ENCODE results near the gene ZDHHC8. TPM values are rescaled to one million over a fixed set of nuclear protein-coding genes. Genes with fewer than 3 reads are reported as not detected.

Gene ZDHHC8
- total and polyA plus RNA-seq, 8 donors = 20.0 to 51.8 (median 27.8) TPM

DNA sequence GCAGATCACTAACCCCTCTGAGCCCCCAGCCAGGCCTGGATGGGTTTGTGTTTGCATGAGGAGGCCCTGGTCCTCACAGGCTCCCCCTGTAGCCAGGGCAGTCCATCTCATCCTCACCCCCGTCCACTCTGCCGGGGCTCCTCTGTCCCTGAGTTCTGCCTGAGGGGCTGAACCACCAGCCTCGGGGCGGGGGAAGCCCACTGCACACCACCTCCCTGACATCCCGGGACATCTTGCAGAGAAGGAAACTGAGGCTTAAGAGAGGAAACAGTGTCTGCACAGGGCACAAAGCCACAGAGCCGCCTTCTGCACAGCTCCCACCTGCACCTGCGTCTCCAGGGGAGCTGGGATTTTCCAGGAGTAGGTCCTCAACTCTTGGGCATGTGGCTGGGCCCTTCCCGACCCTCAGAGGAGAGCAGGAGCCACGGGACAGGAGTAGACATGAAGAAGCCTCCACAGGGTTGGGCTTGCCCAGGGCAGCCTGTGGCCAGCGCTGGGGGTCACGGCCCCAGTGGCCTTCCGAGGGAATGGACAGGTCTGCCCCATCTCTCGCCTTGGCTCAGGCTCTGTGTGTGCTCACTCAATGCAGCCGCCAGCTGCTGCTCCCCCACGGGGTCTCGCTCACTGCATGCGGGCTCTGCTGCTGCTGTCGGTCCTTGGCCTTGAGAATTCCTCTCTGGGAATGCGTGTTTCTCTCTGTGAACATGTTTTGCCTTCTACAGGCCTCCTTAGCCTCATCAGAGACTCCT lies 64.7 kb downstream of the ZDHHC8 start:
- no peaks in the 10 kb centered on the region for H3K27me3 ChIP-seq
- TF ChIP-seq CTCF (IDR thresholded peaks at IDR 0.05) = no peak

More for the DNA sequence above, 64.7 kb downstream of the ZDHHC8 start:
- Histone ChIP-seq H3K4me1 (no peaks in the 10 kb centered on the region), H3K27ac (no peak overlapping the region), H3K36me3 (no peaks in the 10 kb centered on the region), H3K9me3 (no peaks in the 10 kb centered on the region), H3K4me3 (no peak overlapping the region)
- ATAC-seq (no peak), FAIRE-seq (no peak), DNase-seq (no peak)
- intact Hi-C loops (cut with DNase I) = loop anchor here in 1 of 3 donors (10.0 kb wide), 1 partner anchor 59 kb away; no protein-coding TSS in a partner anchor
- 75 to 84% methylated on average over 18 to 19 of the region's 19 CpGs for WGBS, 2 donors

Small RNAs within 50 kb of the gene (microRNA-seq; reads per million reads assigned to microRNA genes)
- gene MIR6816 = 0.29 to 0.77 reads per million in 2 donors

Other genes with a start within 250 kb of the ZDHHC8 start
- gene COMT, start 190.0 kb upstream of the ZDHHC8 start, total RNA-seq = 10 to 100 TPM; 48.9 to 95.0 (median 62.3) TPM
- 10 to 100 TPM; 47.9 to 87.8 TPM for gene COMT, start 190.0 kb upstream of the ZDHHC8 start, polyA plus RNA-seq
- gene TXNRD2, start 190.0 kb upstream of the ZDHHC8 start, total RNA-seq = 10 to 100 TPM in 5 of 6 donors, 1 to 10 TPM in 1; 9.6 to 16.9 (median 13.6) TPM
- 10 to 100 TPM; 33.7 to 41.6 TPM for gene TXNRD2, start 190.0 kb upstream of the ZDHHC8 start, polyA plus RNA-seq
- gene ARVCF, start 115.0 kb upstream of the ZDHHC8 start, total RNA-seq = 10 to 100 TPM in 3 of 6 donors, 1 to 10 TPM in 3; 5.0 to 19.4 (median 9.5) TPM
- gene ARVCF, start 115.0 kb upstream of the ZDHHC8 start, polyA plus RNA-seq = 10 to 100 TPM; 52.5 to 57.8 TPM
- gene TANGO2, start 110.7 kb upstream of the ZDHHC8 start, total RNA-seq = 10 to 100 TPM in 3 of 6 donors, 1 to 10 TPM in 3; 4.0 to 18.3 (median 9.6) TPM
- gene TANGO2, start 110.7 kb upstream of the ZDHHC8 start, polyA plus RNA-seq = 10 to 100 TPM; 16.5 to 20.4 TPM
- gene DGCR8, start 51.6 kb upstream of the ZDHHC8 start, total RNA-seq = 10 to 100 TPM; 14.9 to 23.5 (median 16.4) TPM
- gene DGCR8, start 51.6 kb upstream of the ZDHHC8 start, polyA plus RNA-seq = 10 to 100 TPM; 31.3 to 31.9 TPM
- 10 to 100 TPM; 25.1 to 40.4 (median 34.3) TPM for gene RANBP1, start 15.7 kb upstream of the ZDHHC8 start, total RNA-seq
- gene RANBP1, start 15.7 kb upstream of the ZDHHC8 start, polyA plus RNA-seq = 10 to 100 TPM; 26.8 to 44.0 TPM
- gene TRMT2A, start 14.6 kb upstream of the ZDHHC8 start, total RNA-seq = 10 to 100 TPM; 23.8 to 37.3 (median 30.1) TPM
- gene TRMT2A, start 14.6 kb upstream of the ZDHHC8 start, polyA plus RNA-seq = 100 to 1,000 TPM; 120 TPM
- gene CCDC188, start 19.3 kb downstream of the ZDHHC8 start, total RNA-seq = 1 to 10 TPM in 1 of 6 donors, under 1 TPM in 4, not detected in 1; 0.31 to 1.0 (median 0.38) TPM
- 1 to 10 TPM; 5.2 to 7.1 TPM for gene CCDC188, start 19.3 kb downstream of the ZDHHC8 start, polyA plus RNA-seq
- gene RTN4R, start 136.5 kb downstream of the ZDHHC8 start, total RNA-seq = 1 to 10 TPM in 5 of 6 donors, under 1 TPM in 1; 0.88 to 7.4 (median 1.9) TPM
- 1 to 10 TPM; 1.7 TPM for gene RTN4R, start 136.5 kb downstream of the ZDHHC8 start, polyA plus RNA-seq
- gene DGCR6L, start 188.3 kb downstream of the ZDHHC8 start, total RNA-seq = 10 to 100 TPM; 17.2 to 23.5 (median 21.6) TPM
- gene DGCR6L, start 188.3 kb downstream of the ZDHHC8 start, polyA plus RNA-seq = 10 to 100 TPM; 49.2 to 53.4 TPM

Data from pancreas (tissue), 10 donors.